Astrocyte of the hippocampus (primary cell): Measurements from ENCODE around the gene COX4I1.

Experiments
- DNase-seq: peaks from one replicate; pipeline ENCODE4 v3.0.0; 2011; ENCODE audit warnings: low read depth, low spot score

COX4I1 gene

GRCh38 chr16:85840395-85840794 lies 40.9 kb downstream of the COX4I1 start:
- no peak for DNase-seq

DNA sequence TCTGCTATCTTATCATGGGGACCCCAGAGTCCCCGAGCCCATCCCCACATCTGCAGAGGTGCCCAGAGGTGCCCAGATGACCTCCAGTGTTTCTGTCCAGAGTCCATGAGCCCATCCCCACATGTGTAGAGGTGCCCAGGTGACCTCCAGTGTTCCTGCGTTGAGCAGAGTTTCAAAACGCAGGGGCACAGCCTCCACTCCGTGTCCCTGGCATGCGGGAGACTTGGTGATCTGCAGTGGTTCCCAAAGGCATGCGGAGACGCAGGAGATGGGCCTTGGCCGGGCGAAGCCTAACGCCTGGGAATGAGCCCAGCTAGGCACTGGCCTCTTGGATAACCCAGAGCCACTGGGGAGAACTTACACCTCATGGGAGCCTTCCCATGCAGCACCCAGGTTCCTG lies 41.3 kb downstream of the COX4I1 start:
- no peak for DNase-seq

DNA sequence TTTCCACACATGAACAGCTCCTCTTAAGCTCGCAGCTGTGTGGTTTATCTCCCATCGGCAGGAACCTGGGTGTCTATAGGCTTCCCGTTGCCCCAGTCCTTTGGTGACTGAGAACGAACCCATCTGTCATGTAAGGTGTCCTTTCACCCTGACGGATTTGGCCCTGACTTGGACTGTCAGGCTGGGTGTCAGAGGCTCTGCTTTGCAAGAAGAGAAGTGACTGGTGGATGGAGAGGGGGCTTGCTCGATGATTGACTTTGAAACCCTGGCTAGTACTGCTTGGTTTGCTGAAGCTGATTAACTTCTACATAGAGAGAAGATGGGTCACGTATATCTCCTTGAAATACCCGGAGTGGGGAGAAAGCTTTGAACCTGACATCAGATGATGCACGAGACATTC lies 42.9 kb downstream of the COX4I1 start:
- DNase-seq: no peak

DNA sequence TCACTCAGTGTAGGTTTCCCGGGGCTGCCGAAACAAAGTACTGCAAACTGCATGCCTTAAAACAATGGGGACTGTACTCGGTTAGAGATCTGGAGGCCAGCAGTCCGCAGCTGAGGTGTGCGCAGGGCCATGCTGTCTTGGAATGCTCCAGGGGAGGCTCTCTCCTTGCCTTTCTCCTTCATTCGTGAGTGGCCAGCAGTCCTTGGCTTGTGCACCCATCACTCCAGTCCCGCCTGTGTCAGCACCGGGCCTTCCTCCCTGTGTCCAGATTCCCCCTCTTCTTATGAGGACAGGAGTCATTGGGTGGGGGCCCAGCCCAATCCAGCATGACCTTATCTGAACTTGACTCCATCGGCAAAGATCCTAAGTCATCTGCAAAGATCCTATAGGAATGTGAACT lies 43.4 kb downstream of the COX4I1 start:
- DNase-seq: no peak

- DNase-seq: no peak
Observed at GRCh38 chr16:85843471-85844168, 44.1 kb downstream of the COX4I1 start.

DNA sequence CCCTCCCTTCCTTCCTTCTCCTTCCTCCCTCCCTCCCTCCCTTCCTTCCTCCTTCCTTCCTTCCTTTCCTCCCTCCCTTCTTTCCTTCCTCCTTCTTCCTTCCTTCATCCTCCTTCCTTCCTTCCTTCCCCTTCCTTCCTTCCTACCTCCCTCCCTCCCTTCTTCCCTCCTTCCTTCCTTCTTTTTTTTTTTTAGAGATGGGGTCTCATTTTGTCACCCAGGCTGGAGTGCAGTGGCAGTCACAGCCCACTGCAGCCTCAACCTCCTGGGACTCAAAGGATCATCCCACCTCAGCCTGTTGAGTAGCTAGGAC lies 44.6 kb downstream of the COX4I1 start:
- no peak for DNase-seq

- DNase-seq: no peak
Observed at GRCh38 chr16:85844786-85845185, 45.3 kb downstream of the COX4I1 start.

- DNase-seq: no peak
Observed at GRCh38 chr16:85845266-85845665, 45.8 kb downstream of the COX4I1 start.

- DNase-seq: no peak
Observed at GRCh38 chr16:85846461-85846860, 47.0 kb downstream of the COX4I1 start.

DNA sequence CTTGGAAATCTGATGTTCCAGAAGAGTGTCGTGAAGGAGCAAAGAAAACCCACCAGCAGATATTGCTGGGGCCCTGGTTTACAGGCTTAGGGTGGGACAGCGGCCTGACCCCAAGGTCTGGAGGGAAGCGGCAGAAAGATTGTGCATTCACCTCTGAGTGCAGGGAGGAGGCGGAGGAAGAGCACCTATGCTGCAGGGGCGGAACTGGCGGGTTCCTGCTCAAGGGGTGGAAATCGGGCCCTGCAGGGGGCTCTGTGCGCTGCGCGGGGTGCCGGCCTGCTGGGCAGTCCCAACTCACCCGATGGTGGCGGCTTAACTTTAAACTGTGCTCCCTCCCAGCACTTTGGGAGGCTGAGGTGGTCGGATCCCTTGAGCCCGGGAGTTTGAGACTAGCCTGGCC lies 47.5 kb downstream of the COX4I1 start:
- no peak for DNase-seq

- DNase-seq: no peak
Observed at GRCh38 chr16:85847681-85848601, 48.4 kb downstream of the COX4I1 start.

DNA sequence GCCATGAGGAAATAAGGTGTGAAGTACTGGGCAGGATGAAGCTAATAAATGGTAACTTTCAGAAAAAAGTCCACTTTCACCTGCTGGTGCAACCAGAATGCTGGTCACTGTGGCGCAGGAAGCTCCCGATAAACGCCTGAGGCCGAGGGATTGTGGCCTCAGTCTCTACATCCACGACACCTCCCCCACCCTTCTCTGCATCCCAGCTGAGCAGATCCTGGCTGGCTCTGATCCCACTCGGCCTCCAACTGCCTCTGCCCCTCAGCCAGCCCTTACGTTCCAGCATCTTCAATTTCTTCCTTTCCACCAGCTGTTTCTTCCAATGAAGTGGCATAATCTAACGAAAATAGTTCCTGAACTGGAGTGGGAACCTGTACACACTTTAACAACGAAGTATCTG lies 49.5 kb downstream of the COX4I1 start:
- DNase-seq: no peak

DNA sequence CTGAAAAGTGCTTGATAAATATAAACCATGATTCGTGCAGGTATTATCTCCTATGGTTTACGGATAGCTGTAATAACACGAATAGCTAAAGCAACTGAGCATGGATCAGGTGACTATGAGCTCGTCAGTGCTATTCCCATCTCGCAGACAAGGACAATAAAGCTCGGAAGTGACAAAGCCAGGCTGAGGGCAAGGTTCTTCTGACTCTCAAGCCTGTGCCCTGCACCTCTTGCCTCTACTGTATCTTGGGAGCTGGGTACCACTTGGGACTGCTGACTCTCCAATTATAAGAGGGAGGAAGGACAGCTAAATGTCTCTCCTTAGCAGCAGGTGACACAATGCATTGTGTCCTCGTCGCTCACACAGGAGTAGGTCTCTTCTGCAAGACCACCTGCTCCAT lies 49.9 kb downstream of the COX4I1 start:
- no peak for DNase-seq

- no peak for DNase-seq
Observed at GRCh38 chr16:85850344-85850880, 50.9 kb downstream of the COX4I1 start.

GRCh38 chr16:85851034-85851785 lies 51.7 kb downstream of the COX4I1 start:
- DNase-seq: no peak

GRCh38 chr16:85853547-85854545 lies 54.4 kb downstream of the COX4I1 start:
- no peak for DNase-seq

- no peak for DNase-seq
Observed at GRCh38 chr16:85854935-85855334, 55.4 kb downstream of the COX4I1 start.

- DNase-seq: no peak
Observed at GRCh38 chr16:85856079-85856478, 56.6 kb downstream of the COX4I1 start.

DNA sequence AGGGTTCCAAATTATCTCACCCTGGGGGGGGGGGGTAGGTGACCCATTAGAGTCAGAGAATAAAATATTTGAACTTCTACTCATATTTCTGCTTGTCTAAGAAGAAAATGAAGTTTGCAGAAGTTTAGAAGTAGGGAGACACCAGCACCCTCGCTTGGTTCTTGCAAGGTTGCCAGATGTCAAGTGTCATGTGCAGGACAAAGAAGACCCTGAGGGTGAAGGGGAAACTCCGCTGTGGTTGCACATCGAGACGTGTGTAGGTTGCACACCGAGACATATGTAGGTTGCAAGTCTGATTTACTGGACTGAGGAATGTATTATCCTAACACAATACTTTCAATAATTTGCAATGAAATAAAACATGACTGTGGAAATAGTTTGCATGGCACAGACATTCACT lies 57.1 kb downstream of the COX4I1 start:
- no peak for DNase-seq
